LNCaP clone FGC (cell line): ENCODE data around the gene TCF21.

Experiments
- DNase-seq: peaks from one replicate; pipeline ENCODE4 v3.0.0-alpha.2; 2011; ENCODE audit warnings: low read depth
- H3K4me3 ChIP-seq: 2 replicates; pipeline ENCODE4 v1.5.1; 2011; ENCODE audit warnings: mild to moderate bottlenecking, low read depth, low read length, control low read depth
- TF ChIP-seq, protein P1 (sequence below): IDR thresholded peaks from 2 replicates; pipeline ENCODE4 v1.5.1; 2012; ENCODE audit warnings: mild to moderate bottlenecking; ENCODE audit not compliant: control insufficient read depth, insufficient read depth; ENCODE audit errors: extremely low read depth

The TCF21 gene

DNA sequence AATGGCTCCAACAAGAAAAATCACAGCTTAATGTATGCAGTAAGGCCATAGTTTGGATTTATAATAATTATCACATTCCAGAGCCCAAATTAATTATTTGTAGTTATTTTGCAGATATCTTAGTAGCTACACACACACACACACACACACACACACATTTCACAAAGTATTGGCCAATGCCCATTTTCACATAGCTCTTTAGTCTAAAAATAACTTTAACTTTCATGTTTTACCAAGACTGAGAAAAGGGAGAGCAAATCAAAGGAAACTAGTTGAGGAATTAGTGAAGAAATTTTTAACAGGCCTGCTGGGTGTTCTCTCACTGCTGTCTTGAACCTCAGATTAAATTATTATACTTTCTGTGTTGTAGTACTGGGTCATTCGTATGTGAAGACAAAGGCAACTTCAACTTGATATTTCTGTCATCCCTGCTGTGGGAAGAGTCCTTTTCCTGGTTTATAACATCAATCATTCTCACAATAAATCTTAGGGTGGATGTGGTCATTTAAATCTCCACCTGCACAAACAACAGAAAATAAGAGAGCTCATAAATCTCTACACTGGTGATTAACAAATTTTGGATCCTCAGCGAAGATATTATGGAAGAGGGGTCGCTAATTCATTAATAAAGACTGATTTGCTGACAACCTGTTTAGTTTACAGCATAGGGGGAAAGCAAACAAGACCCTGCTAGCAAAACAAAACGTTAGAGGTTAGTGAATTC, 1.6 kb upstream of the TCF21 start:
- no peak overlapping the region for H3K4me3 ChIP-seq
- DNase-seq, result no peak
- TF ChIP-seq, protein P1, sequence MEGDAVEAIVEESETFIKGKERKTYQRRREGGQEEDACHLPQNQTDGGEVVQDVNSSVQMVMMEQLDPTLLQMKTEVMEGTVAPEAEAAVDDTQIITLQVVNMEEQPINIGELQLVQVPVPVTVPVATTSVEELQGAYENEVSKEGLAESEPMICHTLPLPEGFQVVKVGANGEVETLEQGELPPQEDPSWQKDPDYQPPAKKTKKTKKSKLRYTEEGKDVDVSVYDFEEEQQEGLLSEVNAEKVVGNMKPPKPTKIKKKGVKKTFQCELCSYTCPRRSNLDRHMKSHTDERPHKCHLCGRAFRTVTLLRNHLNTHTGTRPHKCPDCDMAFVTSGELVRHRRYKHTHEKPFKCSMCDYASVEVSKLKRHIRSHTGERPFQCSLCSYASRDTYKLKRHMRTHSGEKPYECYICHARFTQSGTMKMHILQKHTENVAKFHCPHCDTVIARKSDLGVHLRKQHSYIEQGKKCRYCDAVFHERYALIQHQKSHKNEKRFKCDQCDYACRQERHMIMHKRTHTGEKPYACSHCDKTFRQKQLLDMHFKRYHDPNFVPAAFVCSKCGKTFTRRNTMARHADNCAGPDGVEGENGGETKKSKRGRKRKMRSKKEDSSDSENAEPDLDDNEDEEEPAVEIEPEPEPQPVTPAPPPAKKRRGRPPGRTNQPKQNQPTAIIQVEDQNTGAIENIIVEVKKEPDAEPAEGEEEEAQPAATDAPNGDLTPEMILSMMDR, result no peak

DNA sequence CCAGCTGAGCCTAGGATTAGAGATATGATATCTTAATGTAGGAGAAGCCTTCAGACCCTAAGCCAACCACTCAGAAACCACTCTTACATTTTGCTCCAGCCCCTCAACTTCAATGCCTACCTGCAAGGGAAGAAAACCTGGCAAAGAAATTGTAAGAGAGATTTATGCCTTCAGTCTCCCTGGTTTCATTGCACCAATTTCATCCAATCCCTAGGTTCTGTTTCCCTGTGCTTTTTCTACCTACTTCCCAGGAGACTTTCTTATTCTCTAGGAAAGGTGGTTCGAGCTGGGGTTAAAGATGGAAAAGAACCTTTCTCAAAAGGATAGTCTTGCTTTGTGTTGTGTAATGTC, 1.1 kb upstream of the TCF21 start:
- TF ChIP-seq, protein P1, result no peak
- DNase-seq, result no peak
- no peak overlapping the region for H3K4me3 ChIP-seq

DNA sequence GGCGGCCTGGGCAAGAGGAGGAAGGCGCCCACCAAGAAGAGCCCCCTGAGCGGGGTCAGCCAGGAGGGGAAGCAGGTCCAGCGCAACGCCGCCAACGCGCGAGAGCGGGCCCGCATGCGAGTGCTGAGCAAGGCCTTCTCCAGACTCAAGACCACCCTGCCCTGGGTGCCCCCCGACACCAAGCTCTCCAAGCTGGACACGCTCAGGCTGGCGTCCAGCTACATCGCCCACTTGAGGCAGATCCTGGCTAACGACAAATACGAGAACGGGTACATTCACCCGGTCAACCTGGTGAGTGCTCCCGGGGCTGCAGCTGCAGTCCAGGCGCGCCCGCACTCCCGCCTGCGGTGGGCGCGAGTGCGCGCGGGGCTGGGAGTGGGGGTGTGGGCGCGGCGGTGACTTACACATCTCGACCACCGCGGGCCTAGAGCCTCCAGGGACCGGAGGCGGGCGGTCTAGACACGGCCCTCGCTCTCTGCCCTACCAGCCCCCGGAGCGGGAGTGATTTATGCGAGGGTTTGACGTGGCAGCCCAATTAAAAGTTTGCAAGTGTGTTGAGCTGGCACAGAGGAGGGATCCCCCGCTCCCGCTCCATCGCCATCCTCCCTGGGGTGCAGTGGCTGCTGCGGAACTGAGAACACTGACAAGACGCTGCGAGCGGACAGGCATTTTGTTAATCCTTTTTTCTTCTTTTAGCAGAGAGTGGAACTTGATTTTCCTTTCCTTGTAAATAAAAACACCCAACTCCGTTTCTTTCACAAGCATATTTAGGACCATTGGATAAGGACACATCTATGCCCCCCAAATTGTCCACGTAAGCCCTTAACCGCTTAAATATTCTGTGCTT, 867 bp downstream of the TCF21 start:
- TF ChIP-seq, protein P1, result no peak
- no peak for DNase-seq
- H3K4me3 ChIP-seq, result no peak overlapping the region

DNA sequence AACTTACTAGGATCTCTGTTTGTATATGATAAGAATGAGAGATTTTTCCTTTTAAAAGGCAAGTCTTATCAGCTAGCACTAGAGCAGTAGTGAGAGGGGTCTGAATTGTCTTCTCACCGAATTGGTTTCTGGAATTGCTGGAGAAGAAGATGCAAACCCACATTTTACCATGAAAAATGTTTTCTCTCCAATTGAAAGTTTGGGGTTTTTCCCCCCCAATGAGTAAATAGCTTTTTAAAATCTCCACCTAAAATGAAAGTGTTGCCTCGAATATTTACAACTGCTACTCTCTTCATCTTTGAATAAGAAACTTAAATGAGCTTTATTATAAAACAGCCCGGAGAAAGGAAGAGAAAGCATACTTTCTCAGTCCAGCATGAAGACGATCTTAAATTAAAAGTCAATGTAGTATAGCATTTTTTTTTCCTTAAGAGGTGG, 1.8 kb downstream of the TCF21 start:
- DNase-seq, result no peak
- TF ChIP-seq, protein P1, result no peak
- H3K4me3 ChIP-seq, result 0 out of 2 replicates have a peak overlapping the region, but pooled peaks have one; percentile 4

DNA sequence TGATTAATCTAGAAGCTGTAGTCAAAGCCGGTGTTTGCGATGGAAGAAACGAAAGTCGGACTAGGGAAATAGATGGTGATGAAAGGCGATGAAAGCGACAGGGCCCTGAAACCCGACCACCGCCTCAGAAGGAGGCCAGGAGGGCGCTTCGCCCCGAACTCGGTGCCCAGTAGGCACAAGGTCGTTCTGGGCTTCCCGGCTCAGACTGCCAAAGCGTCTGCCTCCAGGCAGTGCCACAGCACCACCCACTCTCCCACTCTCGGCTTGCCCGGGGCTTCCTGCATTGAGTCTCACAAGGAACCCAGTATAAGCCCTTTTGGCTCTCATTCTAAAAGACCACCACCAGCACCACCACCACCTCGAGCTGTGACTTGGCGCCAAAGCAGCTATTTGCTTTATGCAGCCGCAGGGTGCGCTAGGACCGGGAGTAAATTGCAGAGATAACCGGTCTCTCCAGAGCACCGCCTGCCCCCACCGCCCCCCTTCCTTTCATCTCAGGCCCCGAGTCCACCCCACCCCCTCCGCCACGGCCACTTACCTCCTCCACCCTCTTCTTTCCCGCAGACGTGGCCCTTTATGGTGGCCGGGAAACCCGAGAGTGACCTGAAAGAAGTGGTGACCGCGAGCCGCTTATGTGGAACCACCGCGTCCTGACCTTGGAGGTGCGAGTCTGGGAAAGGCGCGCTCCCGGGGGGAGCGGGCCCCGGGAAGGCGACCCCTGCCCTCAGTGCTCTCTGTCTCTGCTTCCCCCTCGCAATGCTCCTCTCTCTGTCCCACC, 2.4 kb downstream of the TCF21 start:
- TF ChIP-seq, protein P1, result no peak
- DNase-seq, result no peak
- H3K4me3 ChIP-seq, result 0 out of 2 replicates have a peak overlapping the region, but pooled peaks have one; percentile 4

DNA sequence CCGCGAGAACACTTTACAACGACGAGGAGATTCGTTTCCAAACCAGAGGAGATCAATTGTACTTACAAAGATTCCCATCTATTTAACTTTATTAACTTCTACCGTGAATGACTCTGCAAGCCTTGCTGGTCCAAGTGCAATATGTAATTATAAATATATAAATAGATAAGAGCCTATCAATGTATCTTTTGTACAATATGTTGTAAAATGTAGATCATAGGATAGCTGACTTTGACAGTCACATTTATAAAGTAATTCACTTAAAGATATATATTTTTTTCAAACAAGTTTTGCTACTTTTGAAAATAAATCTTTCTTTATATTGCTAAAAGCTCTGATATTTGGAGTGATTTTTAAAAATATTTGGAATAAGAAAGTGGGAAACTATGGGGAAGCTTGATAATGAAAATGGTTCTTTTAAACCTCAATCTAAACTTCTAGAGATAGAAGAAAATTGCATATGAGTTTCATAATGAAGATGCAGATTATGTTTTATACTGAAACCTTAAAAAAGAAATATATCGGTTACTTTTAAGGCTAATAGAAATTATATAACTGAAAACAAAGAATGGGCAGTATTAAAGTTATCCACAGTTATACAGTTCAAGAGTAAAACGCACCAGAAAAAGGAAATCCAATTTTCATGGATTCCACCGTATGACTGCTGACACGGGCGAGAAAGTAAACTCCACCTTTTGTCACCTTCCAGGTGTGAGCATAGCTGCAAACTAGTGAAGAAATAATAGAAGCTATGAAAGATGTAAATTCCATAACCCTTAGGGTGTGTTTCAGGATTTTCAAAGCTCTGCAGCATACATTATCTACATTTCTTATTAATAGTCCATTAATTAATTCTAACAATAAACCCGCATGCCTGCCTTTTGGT, 3.3 kb downstream of the TCF21 start:
- DNase-seq, result no peak
- TF ChIP-seq, protein P1, result no peak
- no peak overlapping the region for H3K4me3 ChIP-seq
